CD4-positive, alpha-beta T cell treated with Interleukin-15 for 1 hour (primary cell): ENCODE results near the gene OR2T3.
"Not testable (repeated sequence)": the region's sequence is repeated elsewhere in the genome, so short reads cannot be mapped to it uniquely, and the experiment has no call there.

ENCODE experiments used
- DNase-seq: peaks from one replicate; pipeline ENCODE4 v3.0.0-alpha.2; 2020

OR2T3 gene

GRCh38 chr1:248473051-248473450, at the start of gene OR2T3:
Gene OR2T3, plus strand, starts transcription at chr1:248473351. Its CDS starts 0 bp downstream, at chr1:248473351.
- not testable (repeated sequence) for DNase-seq

DNA sequence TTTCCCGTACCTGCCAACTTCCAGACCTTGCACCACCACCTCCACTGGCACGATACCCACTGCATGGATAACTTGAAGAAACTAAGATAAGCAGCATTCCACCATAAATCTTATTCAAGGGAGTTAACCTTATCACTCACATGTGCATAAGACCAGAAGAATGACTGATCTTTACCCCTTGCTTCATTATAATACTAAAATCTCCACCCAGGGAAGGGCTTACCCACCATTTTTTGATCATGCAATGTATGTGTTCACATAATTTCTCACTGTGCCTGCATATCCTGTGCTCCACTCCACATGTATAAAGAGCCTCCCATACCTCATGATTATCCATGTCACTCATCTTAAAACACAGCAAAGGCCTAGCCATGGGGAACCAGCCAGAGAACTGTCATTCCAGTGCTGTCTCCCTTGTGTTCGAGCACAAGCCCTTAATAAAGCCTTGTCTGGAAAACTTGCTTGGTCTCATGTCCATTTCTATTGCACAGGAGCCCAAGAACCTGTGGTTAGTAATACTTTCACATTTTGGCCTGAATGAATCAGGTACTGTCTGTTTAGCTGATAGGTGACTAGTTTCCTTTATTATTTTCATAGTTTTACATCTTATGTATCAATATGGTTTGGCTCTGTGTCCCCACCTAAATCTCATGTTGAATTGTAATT, 45.5 kb upstream of the OR2T3 start:
- not testable (repeated sequence) for DNase-seq

DNA sequence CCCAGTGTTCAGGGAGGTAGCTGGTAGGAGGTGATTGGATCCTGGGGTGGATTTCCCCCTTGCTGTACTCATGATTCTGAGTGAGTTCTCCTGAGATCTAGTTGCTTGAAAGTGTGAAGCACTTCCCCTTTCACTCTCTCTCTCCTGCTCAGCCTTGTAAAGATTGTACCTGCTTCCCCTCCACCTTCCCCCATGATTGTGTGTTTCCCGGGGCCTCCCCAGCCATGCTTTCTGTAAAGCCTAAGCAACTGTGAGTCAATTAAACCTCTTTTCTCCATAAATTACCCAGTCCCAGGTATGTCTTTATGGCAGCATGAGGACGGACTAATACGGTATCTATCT, 45.0 kb upstream of the OR2T3 start:
- DNase-seq = not testable (repeated sequence)

DNA sequence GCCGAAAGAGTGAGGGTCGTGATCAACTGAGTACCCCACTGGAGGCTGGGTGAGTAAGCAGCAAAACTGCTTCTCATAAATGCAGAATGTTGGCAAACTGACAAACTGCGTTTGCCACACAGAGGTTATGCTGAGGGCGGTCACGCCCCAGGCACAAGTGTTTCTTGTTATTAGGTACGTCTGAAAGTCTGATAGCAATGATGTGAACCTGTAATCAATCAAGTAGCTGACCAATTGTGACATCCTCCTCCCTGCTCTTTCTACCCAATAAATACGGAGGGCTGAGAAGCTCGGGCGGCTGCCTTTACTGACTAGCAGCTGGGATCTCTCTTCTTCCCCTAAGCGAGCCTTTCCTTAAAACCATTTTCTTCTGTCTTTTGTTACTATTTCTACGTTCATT, 41.5 kb upstream of the OR2T3 start:
- not testable (repeated sequence) for DNase-seq

GRCh38 chr1:248432201-248432600, 41.0 kb upstream of the OR2T3 start:
- not testable (repeated sequence) for DNase-seq

GRCh38 chr1:248433811-248434415, 39.2 kb upstream of the OR2T3 start:
- not testable (repeated sequence) for DNase-seq

DNA sequence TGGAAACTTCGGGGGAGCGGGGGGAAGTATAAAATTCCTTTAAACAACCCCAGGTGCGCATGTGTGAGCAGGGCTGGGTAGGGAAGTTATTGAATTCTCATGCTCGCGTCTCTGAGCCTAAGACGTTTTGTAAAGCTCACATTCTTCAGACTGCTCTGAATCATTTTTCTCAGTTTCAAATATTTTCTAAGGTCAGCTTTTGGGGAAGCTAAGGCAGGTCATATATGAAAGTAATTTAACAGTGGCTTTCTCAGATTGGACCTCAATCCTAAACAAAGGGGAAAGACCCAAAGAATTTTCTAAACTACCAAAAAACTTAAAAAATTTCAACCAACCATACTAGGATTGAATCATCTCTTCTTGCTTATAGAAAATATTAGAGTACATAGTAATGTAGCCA, 38.2 kb upstream of the OR2T3 start:
- DNase-seq = not testable (repeated sequence)

DNA sequence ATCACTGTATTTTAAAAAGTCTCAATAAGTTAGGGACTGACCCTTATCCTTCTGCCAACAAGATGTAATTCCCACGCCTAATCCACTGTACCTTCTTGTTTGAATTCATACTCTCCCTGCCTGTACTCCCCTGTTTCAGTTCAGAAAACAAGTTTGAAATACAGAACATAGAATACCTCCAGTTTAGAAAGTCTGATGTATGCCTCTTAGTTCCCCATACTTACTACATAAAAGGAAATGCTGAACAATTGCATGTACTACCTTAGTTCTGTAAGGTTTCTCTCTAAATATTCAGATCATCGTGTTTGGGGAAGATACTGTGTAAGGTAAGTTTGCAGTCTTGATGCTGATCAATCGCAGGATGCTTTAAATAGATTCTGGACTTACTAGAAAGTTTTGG, 36.8 kb upstream of the OR2T3 start:
- not testable (repeated sequence) for DNase-seq

DNA sequence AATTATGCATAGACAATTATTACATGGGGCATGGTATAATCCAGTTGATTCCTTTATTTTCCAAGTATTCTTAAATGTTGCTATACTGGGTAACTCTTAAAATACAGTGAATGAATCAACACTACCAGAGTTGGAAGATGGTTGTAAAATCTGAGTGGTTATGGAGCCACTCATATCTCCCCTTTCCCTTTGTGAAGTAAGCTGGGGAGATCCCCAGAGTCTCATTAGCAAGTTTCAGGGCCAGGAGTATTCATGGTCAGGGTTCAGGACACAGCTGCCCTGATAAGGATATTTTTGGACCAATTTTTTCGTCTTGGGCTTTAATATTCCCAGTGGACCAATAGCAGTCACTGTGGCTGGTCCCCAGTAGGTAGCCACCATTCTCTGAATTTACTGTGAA, 34.5 kb upstream of the OR2T3 start:
- not testable (repeated sequence) for DNase-seq

GRCh38 chr1:248439283-248439682, 33.9 kb upstream of the OR2T3 start:
- DNase-seq = not testable (repeated sequence)

GRCh38 chr1:248442500-248443277, 30.5 kb upstream of the OR2T3 start:
- not testable (repeated sequence) for DNase-seq

DNA sequence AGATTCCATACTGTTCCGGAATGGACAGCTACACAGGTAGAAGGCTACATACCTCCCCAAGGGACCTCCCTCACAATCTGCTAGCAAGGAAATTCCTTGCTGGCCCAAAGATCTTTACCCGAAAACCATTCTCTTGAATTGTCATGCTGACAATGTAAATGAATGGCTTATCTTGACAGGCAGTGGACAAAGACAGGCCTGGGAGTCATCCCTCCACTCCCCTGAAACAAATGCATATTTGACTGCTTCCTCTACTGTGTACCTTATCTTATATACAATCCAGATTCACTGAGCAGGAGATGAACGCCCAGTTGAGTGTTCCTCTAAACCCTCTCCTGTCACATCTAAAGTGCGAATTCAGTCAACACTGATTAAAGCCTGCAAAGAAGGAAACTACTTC, 28.5 kb upstream of the OR2T3 start:
- DNase-seq = not testable (repeated sequence)

- not testable (repeated sequence) for DNase-seq
These were observed 27.8 kb upstream of the OR2T3 start, which contains the start of gene OR2T2 for GRCh38 chr1:248445399-248445798. Gene OR2T2, plus strand, starts transcription at chr1:248445637. Its CDS starts 7,161 bp downstream, at chr1:248452798.

GRCh38 chr1:248448409-248449074, 24.6 kb upstream of the OR2T3 start:
- not testable (repeated sequence) for DNase-seq

- not testable (repeated sequence) for DNase-seq
These were observed 23.2 kb upstream of the OR2T3 start for GRCh38 chr1:248449821-248450465.

GRCh38 chr1:248450466-248451145, 22.5 kb upstream of the OR2T3 start:
- not testable (repeated sequence) for DNase-seq

DNA sequence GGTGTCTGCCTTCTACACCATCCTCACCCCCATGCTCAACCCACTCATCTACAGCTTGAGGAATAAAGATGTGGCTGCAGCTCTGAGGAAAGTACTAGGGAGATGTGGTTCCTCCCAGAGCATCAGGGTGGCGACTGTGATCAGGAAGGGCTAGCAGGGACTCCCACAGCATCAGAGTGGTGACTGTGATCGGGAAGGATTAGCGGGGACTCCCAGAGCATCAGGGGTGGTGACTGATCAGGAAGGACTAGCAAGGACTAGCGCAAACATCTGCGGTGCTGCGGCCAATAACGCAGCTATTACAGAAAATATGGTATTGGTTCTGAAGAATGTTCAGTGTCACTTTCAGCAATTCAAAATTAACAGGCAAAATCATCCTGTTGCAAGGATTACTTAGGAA, 19.5 kb upstream of the OR2T3 start:
- not testable (repeated sequence) for DNase-seq

GRCh38 chr1:248455045-248455444, 18.1 kb upstream of the OR2T3 start:
- not testable (repeated sequence) for DNase-seq

- not testable (repeated sequence) for DNase-seq
These were observed 16.5 kb upstream of the OR2T3 start for GRCh38 chr1:248456635-248457034.

- DNase-seq = not testable (repeated sequence)
These were observed 14.0 kb upstream of the OR2T3 start for GRCh38 chr1:248459117-248459516.

GRCh38 chr1:248471154-248471553, 2.0 kb upstream of the OR2T3 start:
- DNase-seq = no peak

GRCh38 chr1:248472111-248472510, 1.0 kb upstream of the OR2T3 start:
- not testable (repeated sequence) for DNase-seq
